NOMO-1 treated with dmso at 0.1 percent for 144 hours (cell line): ENCODE measurements around the gene CHI3L1.

Experiments used
- DNase-seq: peaks from one replicate; lab custom pipeline; 2025; ENCODE audit not compliant: unreplicated experiment; lab: John Stamatoyannopoulos, UW

Gene CHI3L1

GRCh38 chr1:203136409-203137042, 50.0 kb downstream of the CHI3L1 start:
- DNase-seq: no peak

- DNase-seq: peak; percentile 70
Observed at GRCh38 chr1:203135636-203136305, 50.7 kb downstream of the CHI3L1 start.

- peak; percentile 6 for DNase-seq
Observed at GRCh38 chr1:203133970-203134725, 52.4 kb downstream of the CHI3L1 start.

- no peak for DNase-seq
Observed at GRCh38 chr1:203131548-203132200, 54.8 kb downstream of the CHI3L1 start.

- DNase-seq: no peak
Observed at GRCh38 chr1:203130358-203130985, 56.0 kb downstream of the CHI3L1 start.

- no peak for DNase-seq
Observed at GRCh38 chr1:203129501-203130231, 56.8 kb downstream of the CHI3L1 start.
